ENCODE data around the gene INPP4B.
A peak's percentile ranks its signal among the peaks of the same experiment; 100 is the strongest.

The INPP4B gene

GRCh38 chr4:142265536-142265935, 580.6 kb downstream of the INPP4B start:
- no peaks in the 10 kb centered on the region for H3K9me3 ChIP-seq (ENCODE audit: control insufficient read depth, low read length)
- H3K23ac ChIP-seq (ENCODE audit: low read length in 2 of 2) = no peak overlapping the region
- no peak overlapping the region for H2BK5ac ChIP-seq (ENCODE audit: low read depth, low read length, poor library complexity, severe bottlenecking)
- H2BK12ac ChIP-seq (ENCODE audit: low read length in 2 of 2) = no peak overlapping the region
- 17% methylated on average over 1 of the region's 3 CpGs for WGBS
- H3K27me3 ChIP-seq (ENCODE audit: control insufficient read depth in 1 of 2, insufficient read depth in 1 of 2, low read length in 2 of 2) = no peaks in the 10 kb centered on the region
- no peak overlapping the region for H3K14ac ChIP-seq (ENCODE audit: low read length in 2 of 2)
- H2BK120ac ChIP-seq (ENCODE audit: low read depth, low read length) = no peak overlapping the region
- no peak overlapping the region for H3K9ac ChIP-seq (ENCODE audit: low read length)
- H2AK5ac ChIP-seq (ENCODE audit: low read length, severe bottlenecking) = no peak overlapping the region
- peak; percentile 44 for DNase-seq
- H3K79me1 ChIP-seq (replicated peaks; ENCODE audit: low read length, poor library complexity, severe bottlenecking) = peaks cover 2% of the 10 kb centered on the region
- H4K8ac ChIP-seq (ENCODE audit: low read length) = no peak overlapping the region
- H2BK15ac ChIP-seq (ENCODE audit: low read depth, poor library complexity, severe bottlenecking) = no peak overlapping the region
- no peaks in the 10 kb centered on the region for H3K36me3 ChIP-seq (ENCODE audit: control insufficient read depth in 1 of 2, insufficient read depth in 2 of 2, low read depth in 1 of 2, low read length in 2 of 2)
- H3K27ac ChIP-seq (ENCODE audit: low read length, poor library complexity, severe bottlenecking) = no peak overlapping the region
- H3K4me2 ChIP-seq (ENCODE audit: low read length, poor library complexity, severe bottlenecking) = no peak overlapping the region
- H4K91ac ChIP-seq (ENCODE audit: low read length) = no peak overlapping the region
- H3K4me1 ChIP-seq (ENCODE audit: control insufficient read depth, insufficient read depth, low read depth, low read length) = no peaks in the 10 kb centered on the region
- H3K4ac ChIP-seq (ENCODE audit: low read depth in 1 of 2, low read length in 2 of 2) = no peak overlapping the region
- H3K4me3 ChIP-seq (ENCODE audit: insufficient read depth in 1 of 2, low read depth in 1 of 2, low read length in 2 of 2) = no peak overlapping the region
- H2AFZ ChIP-seq (ENCODE audit: low read depth, low read length) = no peak overlapping the region
- no peak overlapping the region for H3K18ac ChIP-seq (ENCODE audit: low read depth in 1 of 2, low read length in 2 of 2)

GRCh38 chr4:142264961-142265360, 581.1 kb downstream of the INPP4B start:
- Histone ChIP-seq H2BK5ac (ENCODE audit: low read depth, low read length, poor library complexity, severe bottlenecking) (no peak overlapping the region), H2BK15ac (ENCODE audit: low read depth, poor library complexity, severe bottlenecking) (no peak overlapping the region), H4K91ac (ENCODE audit: low read length) (no peak overlapping the region), H4K8ac (ENCODE audit: low read length) (no peak overlapping the region), H2BK12ac (ENCODE audit: low read length in 2 of 2) (no peak overlapping the region), H3K14ac (ENCODE audit: low read length in 2 of 2) (no peak overlapping the region), H3K4me2 (ENCODE audit: low read length, poor library complexity, severe bottlenecking) (no peak overlapping the region), H2BK120ac (ENCODE audit: low read depth, low read length) (no peak overlapping the region), H3K79me1 (replicated peaks; ENCODE audit: low read length, poor library complexity, severe bottlenecking) (peaks cover 2% of the 10 kb centered on the region), H2AFZ (ENCODE audit: low read depth, low read length) (no peak overlapping the region), H3K18ac (ENCODE audit: low read depth in 1 of 2, low read length in 2 of 2) (no peak overlapping the region), H3K4me1 (ENCODE audit: control insufficient read depth, insufficient read depth, low read depth, low read length) (no peaks in the 10 kb centered on the region), H3K27ac (ENCODE audit: low read length, poor library complexity, severe bottlenecking) (no peak overlapping the region), H2AK5ac (ENCODE audit: low read length, severe bottlenecking) (no peak overlapping the region), H3K27me3 (ENCODE audit: control insufficient read depth in 1 of 2, insufficient read depth in 1 of 2, low read length in 2 of 2) (no peaks in the 10 kb centered on the region), H3K4ac (ENCODE audit: low read depth in 1 of 2, low read length in 2 of 2) (no peak overlapping the region), H3K23ac (ENCODE audit: low read length in 2 of 2) (no peak overlapping the region), H3K36me3 (ENCODE audit: control insufficient read depth in 1 of 2, insufficient read depth in 2 of 2, low read depth in 1 of 2, low read length in 2 of 2) (no peaks in the 10 kb centered on the region), H3K4me3 (ENCODE audit: insufficient read depth in 1 of 2, low read depth in 1 of 2, low read length in 2 of 2) (no peak overlapping the region), H3K9me3 (ENCODE audit: control insufficient read depth, low read length) (no peaks in the 10 kb centered on the region), H3K9ac (ENCODE audit: low read length) (no peak overlapping the region)
- DNase-seq = peak; percentile 62
- WGBS = 40% methylated on average over 1 of the region's 2 CpGs

- H3K27ac ChIP-seq (ENCODE audit: low read length, poor library complexity, severe bottlenecking) = no peak overlapping the region
- no peak overlapping the region for H2BK5ac ChIP-seq (ENCODE audit: low read depth, low read length, poor library complexity, severe bottlenecking)
- no peak overlapping the region for H2AFZ ChIP-seq (ENCODE audit: low read depth, low read length)
- no peaks in the 10 kb centered on the region for H3K4me1 ChIP-seq (ENCODE audit: control insufficient read depth, insufficient read depth, low read depth, low read length)
- H3K18ac ChIP-seq (ENCODE audit: low read depth in 1 of 2, low read length in 2 of 2) = no peak overlapping the region
- no peak overlapping the region for H2BK120ac ChIP-seq (ENCODE audit: low read depth, low read length)
- DNase-seq = no peak
- no peak overlapping the region for H3K4ac ChIP-seq (ENCODE audit: low read depth in 1 of 2, low read length in 2 of 2)
- H3K9ac ChIP-seq (ENCODE audit: low read length) = no peak overlapping the region
- H2AK5ac ChIP-seq (ENCODE audit: low read length, severe bottlenecking) = no peak overlapping the region
- H3K79me1 ChIP-seq (replicated peaks; ENCODE audit: low read length, poor library complexity, severe bottlenecking) = peaks cover 2% of the 10 kb centered on the region
- H3K36me3 ChIP-seq (ENCODE audit: control insufficient read depth in 1 of 2, insufficient read depth in 2 of 2, low read depth in 1 of 2, low read length in 2 of 2) = no peaks in the 10 kb centered on the region
- H4K91ac ChIP-seq (ENCODE audit: low read length) = peak overlapping the region; percentile 27
- H3K9me3 ChIP-seq (ENCODE audit: control insufficient read depth, low read length) = no peaks in the 10 kb centered on the region
- no peak overlapping the region for H3K4me2 ChIP-seq (ENCODE audit: low read length, poor library complexity, severe bottlenecking)
- no peaks in the 10 kb centered on the region for H3K27me3 ChIP-seq (ENCODE audit: control insufficient read depth in 1 of 2, insufficient read depth in 1 of 2, low read length in 2 of 2)
- H2BK12ac ChIP-seq (ENCODE audit: low read length in 2 of 2) = peak overlapping the region in 1 of 2 experiments; percentile 54
- WGBS = 74% methylated on average over 2 of the region's 2 CpGs
- H3K23ac ChIP-seq (ENCODE audit: low read length in 2 of 2) = no peak overlapping the region
- H4K8ac ChIP-seq (ENCODE audit: low read length) = no peak overlapping the region
- no peak overlapping the region for H2BK15ac ChIP-seq (ENCODE audit: low read depth, poor library complexity, severe bottlenecking)
- no peak overlapping the region for H3K4me3 ChIP-seq (ENCODE audit: insufficient read depth in 1 of 2, low read depth in 1 of 2, low read length in 2 of 2)
- no peak overlapping the region for H3K14ac ChIP-seq (ENCODE audit: low read length in 2 of 2)
Observed at GRCh38 chr4:142262956-142263355, 583.1 kb downstream of the INPP4B start.

GRCh38 chr4:142248946-142249345, 597.2 kb downstream of the INPP4B start:
- H3K9me3 ChIP-seq (ENCODE audit: control insufficient read depth, low read length) = no peaks in the 10 kb centered on the region
- no peak overlapping the region for H2BK12ac ChIP-seq (ENCODE audit: low read length in 2 of 2)
- H4K8ac ChIP-seq (ENCODE audit: low read length) = no peak overlapping the region
- H3K23ac ChIP-seq (ENCODE audit: low read length in 2 of 2) = no peak overlapping the region
- no peak overlapping the region for H3K27ac ChIP-seq (ENCODE audit: low read length, poor library complexity, severe bottlenecking)
- no peak overlapping the region for H2AFZ ChIP-seq (ENCODE audit: low read depth, low read length)
- no peaks in the 10 kb centered on the region for H3K36me3 ChIP-seq (ENCODE audit: control insufficient read depth in 1 of 2, insufficient read depth in 2 of 2, low read depth in 1 of 2, low read length in 2 of 2)
- H4K91ac ChIP-seq (ENCODE audit: low read length) = no peak overlapping the region
- no peak overlapping the region for H3K18ac ChIP-seq (ENCODE audit: low read depth in 1 of 2, low read length in 2 of 2)
- H3K4me3 ChIP-seq (ENCODE audit: insufficient read depth in 1 of 2, low read depth in 1 of 2, low read length in 2 of 2) = no peak overlapping the region
- no peak overlapping the region for H2AK5ac ChIP-seq (ENCODE audit: low read length, severe bottlenecking)
- H3K14ac ChIP-seq (ENCODE audit: low read length in 2 of 2) = no peak overlapping the region
- H3K4ac ChIP-seq (ENCODE audit: low read depth in 1 of 2, low read length in 2 of 2) = no peak overlapping the region
- DNase-seq = peak; percentile 83
- no peak overlapping the region for H3K9ac ChIP-seq (ENCODE audit: low read length)
- 33% methylated on average over 1 of the region's 1 CpG for WGBS
- H2BK120ac ChIP-seq (ENCODE audit: low read depth, low read length) = no peak overlapping the region
- H3K4me2 ChIP-seq (ENCODE audit: low read length, poor library complexity, severe bottlenecking) = no peak overlapping the region
- no peaks in the 10 kb centered on the region for H3K79me1 ChIP-seq (replicated peaks; ENCODE audit: low read length, poor library complexity, severe bottlenecking)
- no peak overlapping the region for H2BK5ac ChIP-seq (ENCODE audit: low read depth, low read length, poor library complexity, severe bottlenecking)
- H2BK15ac ChIP-seq (ENCODE audit: low read depth, poor library complexity, severe bottlenecking) = no peak overlapping the region
- no peaks in the 10 kb centered on the region for H3K27me3 ChIP-seq (ENCODE audit: control insufficient read depth in 1 of 2, insufficient read depth in 1 of 2, low read length in 2 of 2)
- no peaks in the 10 kb centered on the region for H3K4me1 ChIP-seq (ENCODE audit: control insufficient read depth, insufficient read depth, low read depth, low read length)

Measured in mesenchymal stem cell (in vitro differentiated cells and primary cell).